GM23338 (cell line): ENCODE results near the gene USP20. TPM values are rescaled to one million over a fixed set of nuclear protein-coding genes. Genes with fewer than 3 reads are reported as not detected.

ENCODE experiments used
- ATAC-seq: fragments of 200-7000 bp; cut with Tn5 transposase; 3 replicates; pipeline ENCODE4 v1.9.1; 2020
- DNase-seq: peaks from one replicate; pipeline ENCODE4 v3.0.0-alpha.2; 2015; ENCODE audit warnings: low spot score
- H2AFZ ChIP-seq: fragments of 200-600 bp; sonication (generic); 2 replicates; pipeline ENCODE4 v1.8.0; 2016; ENCODE audit warnings: antibody characterized with exemption, mild to moderate bottlenecking, moderate library complexity
- H3F3A ChIP-seq: fragments of 200-600 bp; sonication (generic); replicated peaks from 2 replicates; pipeline ENCODE4 v1.8.0; 2017; ENCODE audit warnings: antibody characterized with exemption, mixed run types, low read depth
- H3K27ac ChIP-seq: fragments of 200-600 bp; sonication (generic); 2 replicates; pipeline ENCODE4 v1.6.1; 2016; ENCODE audit warnings: low read depth
- H3K27me3 ChIP-seq: fragments of 200-600 bp; sonication (generic); 2 replicates; pipeline ENCODE4 v1.8.0; 2016; ENCODE audit warnings: mild to moderate bottlenecking, mixed run types, moderate library complexity; ENCODE audit not compliant: insufficient read depth
- H3K36me3 ChIP-seq: fragments of 200-600 bp; sonication (generic); 2 replicates; pipeline ENCODE4 v1.8.0; 2016; ENCODE audit warnings: mild to moderate bottlenecking; ENCODE audit not compliant: insufficient read depth
- H3K4me1 ChIP-seq: fragments of 200-600 bp; sonication (generic); 2 replicates; pipeline ENCODE4 v1.8.0; 2016; ENCODE audit warnings: mild to moderate bottlenecking, moderate library complexity; ENCODE audit not compliant: insufficient read depth
- H3K4me2 ChIP-seq: fragments of 200-600 bp; sonication (generic); 2 replicates; pipeline ENCODE4 v1.7.1; 2017; ENCODE audit warnings: mixed run types
- H3K4me3 ChIP-seq: fragments of 200-600 bp; sonication (generic); 2 replicates; pipeline ENCODE4 v1.6.1; 2016; ENCODE audit warnings: mixed run types
- H3K79me2 ChIP-seq: fragments of 200-600 bp; sonication (generic); replicated peaks from 2 replicates; pipeline ENCODE4 v1.8.0; 2017; ENCODE audit warnings: mild to moderate bottlenecking; ENCODE audit not compliant: insufficient read depth
- H3K9me2 ChIP-seq: fragments of 200-600 bp; sonication (generic); 2 replicates; pipeline ENCODE4 v1.8.0; 2017; ENCODE audit not compliant: insufficient read depth
- H4K20me1 ChIP-seq: fragments of 200-600 bp; sonication (generic); replicated peaks from 2 replicates; pipeline ENCODE4 v1.8.0; 2017; ENCODE audit warnings: mild to moderate bottlenecking; ENCODE audit not compliant: insufficient read depth
- H3K27ac Mint-ChIP-seq: 2 replicates; pipeline ENCODE4 v1.8.0; 2020; ENCODE audit warnings: inconsistent platforms, mild to moderate bottlenecking, moderate library complexity, mixed read lengths
- H3K27me3 Mint-ChIP-seq: 3 replicates; pipeline ENCODE4 v1.8.0; 2022; ENCODE audit warnings: low read depth, mild to moderate bottlenecking, moderate library complexity, mixed read lengths, inconsistent platforms; ENCODE audit not compliant: insufficient read depth, poor library complexity
- H3K36me3 Mint-ChIP-seq: 3 replicates; pipeline ENCODE4 v1.8.0; 2021; ENCODE audit warnings: low read depth, mild to moderate bottlenecking, inconsistent platforms, moderate library complexity, mixed read lengths
- H3K4me1 Mint-ChIP-seq: 3 replicates; pipeline ENCODE4 v1.8.0; 2020; ENCODE audit warnings: mild to moderate bottlenecking, inconsistent platforms, mixed read lengths
- H3K4me3 Mint-ChIP-seq: 3 replicates; pipeline ENCODE4 v1.8.0; 2021; ENCODE audit warnings: moderate library complexity, mild to moderate bottlenecking, inconsistent platforms, mixed read lengths
- H3K9me3 Mint-ChIP-seq: 3 replicates; pipeline ENCODE4 v1.8.0; 2020; ENCODE audit warnings: moderate library complexity, mild to moderate bottlenecking, inconsistent platforms, mixed read lengths
- CREB1 ChIP-seq: fragments of 250-450 bp; sonication (Bioruptor Pico); IDR thresholded peaks from 2 replicates; pipeline ENCODE4 v1.5.0; 2020; ENCODE audit warnings: low read depth, mild to moderate bottlenecking, moderate library complexity
- ETS1 ChIP-seq: IDR thresholded peaks from 2 replicates; pipeline ENCODE4 v1.6.1; 2016; ENCODE audit warnings: antibody characterized with exemption
- EZH2phosphoT487 ChIP-seq: fragments of 200-600 bp; sonication (generic); IDR thresholded peaks from one replicate; pipeline ENCODE4 v1.8.1; 2018; ENCODE audit warnings: antibody characterized with exemption; ENCODE audit not compliant: unreplicated experiment
- JUNB ChIP-seq: IDR thresholded peaks from one replicate; pipeline ENCODE4 v1.6.1; 2016; ENCODE audit warnings: antibody characterized with exemption; ENCODE audit not compliant: unreplicated experiment
- NANOG ChIP-seq: IDR thresholded peaks from 2 replicates; pipeline ENCODE4 v1.6.1; 2016; ENCODE audit warnings: antibody characterized with exemption, borderline replicate concordance
- POLR2AphosphoS5 ChIP-seq: IDR thresholded peaks from 2 replicates; pipeline ENCODE4 v1.6.1; 2016; ENCODE audit warnings: antibody characterized with exemption, low read depth
- REST ChIP-seq: IDR thresholded peaks from one replicate; pipeline ENCODE4 v1.6.1; 2018; ENCODE audit warnings: antibody characterized with exemption; ENCODE audit not compliant: unreplicated experiment
- ZNF331 ChIP-seq: fragments of 250-450 bp; sonication (Bioruptor Pico); IDR thresholded peaks from 2 replicates; pipeline ENCODE4 v1.5.0; 2020; ENCODE audit warnings: low read depth, mild to moderate bottlenecking, moderate library complexity
- ZNF462 ChIP-seq: fragments of 250-450 bp; sonication (Bioruptor Pico); IDR thresholded peaks from 2 replicates; pipeline ENCODE4 v1.5.0; 2020; ENCODE audit warnings: mild to moderate bottlenecking, moderate library complexity
- polyA plus RNA-seq: library from polyadenylated mRNA; unstranded; fragments of >200 nt; fragmentation: Nextera tagmentation; extraction: Ambion mirVana; gene quantifications from 2 replicates; pipeline ENCODE4 v1.2.1, GENCODE V29; 2016
- total RNA-seq: library from RNA; depleted of rRNA; stranded (reverse); fragments of >200 nt; shearing (Covaris generic); gene quantifications from 2 replicates; pipeline ENCODE4 v1.2.3, GENCODE V29; 2014

Gene USP20
- total and polyA plus RNA-seq, 2 experiments from 2014 or later: 10.4 to 13.0 TPM

- peaks cover 7% of the 10 kb centered on the region; the same call in 2 of the 3 replicates for H3K36me3 Mint-ChIP-seq
- Histone ChIP-seq H3K27me3 (no peaks in the 10 kb centered on the region), H3F3A (no peaks in the 10 kb centered on the region), H3K4me1 (no peaks in the 10 kb centered on the region), H3K9me2 (no peaks in the 10 kb centered on the region), H3K27ac (no peak overlapping the region), H3K79me2 (no peaks in the 10 kb centered on the region), H3K4me3 (no peak overlapping the region), H2AFZ (no peak overlapping the region), H3K4me2 (no peak overlapping the region), H3K36me3 (no peaks in the 10 kb centered on the region), H4K20me1 (no peaks in the 10 kb centered on the region)
- DNase-seq (no peak), ATAC-seq (no peak)
- H3K27me3 Mint-ChIP-seq: peaks cover 18% of the 10 kb centered on the region
- no peak overlapping the region for H3K27ac Mint-ChIP-seq
- no peaks in the 10 kb centered on the region; the same call in 2 of the 3 replicates for H3K4me1 Mint-ChIP-seq
- H3K4me3 Mint-ChIP-seq: no peak overlapping the region
- TF ChIP-seq ZNF462 (CRISPR knock-in tag) (no peak), POLR2AphosphoS5 (no peak), CREB1 (CRISPR knock-in tag) (no peak), ETS1 (no peak), REST (no peak), ZNF331 (CRISPR knock-in tag) (no peak), EZH2phosphoT487 (no peak), NANOG (no peak), JUNB (no peak)
- no peaks in the 10 kb centered on the region for H3K9me3 Mint-ChIP-seq
These were observed 34.6 kb downstream of the USP20 start for GRCh38 chr9:129869585-129870501.
